ENCODE measurements around the gene PPP2R5A. TPM values are rescaled to one million over a fixed set of nuclear protein-coding genes. Genes with fewer than 3 reads are reported as not detected.

Gene PPP2R5A
- total and polyA plus RNA-seq, 2 of the 13 experiments (the other 11 are each of a cell fraction or from before 2014, with no cell fraction given) = 22.0 to 31.4 TPM

GRCh38 chr1:212242288-212242984 is 42.8 kb upstream of the PPP2R5A start (continued):
- TF ChIP-seq SMYD3 (CRISPR knock-in tag; IDR thresholded peaks at IDR 0.05) (no peak), TBP (CRISPR knock-in tag; IDR thresholded peaks at IDR 0.05) (no peak), HNRNPK (IDR thresholded peaks at IDR 0.05; ENCODE audit: low read depth, low read length, poor library complexity, severe bottlenecking) (no peak), ZNF557 (CRISPR knock-in tag; IDR thresholded peaks at IDR 0.05) (no peak), ZFAT (CRISPR knock-in tag; conservative IDR thresholded peaks at IDR 0.05) (no peak), MED1 (CRISPR knock-in tag; IDR thresholded peaks at IDR 0.05) (peak; percentile 72), ZNF225 (CRISPR knock-in tag; IDR thresholded peaks at IDR 0.05) (no peak), KDM5B (CRISPR knock-in tag; IDR thresholded peaks at IDR 0.05; ENCODE audit: borderline replicate concordance) (no peak), ETS1 (CRISPR knock-in tag; IDR thresholded peaks at IDR 0.05) (no peak), ZNF326 (CRISPR knock-in tag; IDR thresholded peaks at IDR 0.05; ENCODE audit: borderline replicate concordance) (no peak), FOSL1 (CRISPR knock-in tag; IDR thresholded peaks at IDR 0.05; ENCODE audit: borderline replicate concordance) (no peak), ZHX2 (IDR thresholded peaks at IDR 0.05; ENCODE audit: low read depth) (no peak), ZHX2 (CRISPR knock-in tag; IDR thresholded peaks at IDR 0.05; ENCODE audit: borderline replicate concordance) (no peak), ZNF274 (CRISPR knock-in tag; IDR thresholded peaks at IDR 0.05) (no peak), ZBTB2 (CRISPR knock-in tag; IDR thresholded peaks at IDR 0.05; ENCODE audit: low read depth) (no peak), IRF1 (CRISPR knock-in tag; IDR thresholded peaks at IDR 0.05; ENCODE audit: low read depth) (no peak), ZNF24 (IDR thresholded peaks at IDR 0.05) (no peak), XBP1 (CRISPR knock-in tag; IDR thresholded peaks at IDR 0.05) (no peak)
- TF ChIP-seq, protein P1, sequence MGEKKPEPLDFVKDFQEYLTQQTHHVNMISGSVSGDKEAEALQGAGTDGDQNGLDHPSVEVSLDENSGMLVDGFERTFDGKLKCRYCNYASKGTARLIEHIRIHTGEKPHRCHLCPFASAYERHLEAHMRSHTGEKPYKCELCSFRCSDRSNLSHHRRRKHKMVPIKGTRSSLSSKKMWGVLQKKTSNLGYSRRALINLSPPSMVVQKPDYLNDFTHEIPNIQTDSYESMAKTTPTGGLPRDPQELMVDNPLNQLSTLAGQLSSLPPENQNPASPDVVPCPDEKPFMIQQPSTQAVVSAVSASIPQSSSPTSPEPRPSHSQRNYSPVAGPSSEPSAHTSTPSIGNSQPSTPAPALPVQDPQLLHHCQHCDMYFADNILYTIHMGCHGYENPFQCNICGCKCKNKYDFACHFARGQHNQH (CRISPR knock-in tag; IDR thresholded peaks at IDR 0.05) = peak; percentile 41
- TF ChIP-seq, protein P2, sequence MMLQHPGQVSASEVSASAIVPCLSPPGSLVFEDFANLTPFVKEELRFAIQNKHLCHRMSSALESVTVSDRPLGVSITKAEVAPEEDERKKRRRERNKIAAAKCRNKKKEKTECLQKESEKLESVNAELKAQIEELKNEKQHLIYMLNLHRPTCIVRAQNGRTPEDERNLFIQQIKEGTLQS (CRISPR knock-in tag; IDR thresholded peaks at IDR 0.05) = no peak

All from HepG2 (cell line).